Astrocyte of the spinal cord (primary cell): ENCODE data around the gene DNTT.
A peak's percentile ranks its signal among the peaks of the same experiment; 100 is the strongest.

ENCODE experiments used
- DNase-seq: peaks from one replicate; pipeline ENCODE4 v3.0.0; 2011; ENCODE audit warnings: low read depth, low spot score
- H3K4me3 ChIP-seq: 2 replicates; pipeline ENCODE4 v1.5.1; 2011; ENCODE audit warnings: low read depth, mild to moderate bottlenecking, low read length, moderate library complexity
- CTCF ChIP-seq: IDR thresholded peaks from 2 replicates; pipeline ENCODE4 v1.5.1; 2012; ENCODE audit warnings: low read depth, mild to moderate bottlenecking, low read length, inconsistent platforms
- in situ Hi-C: cut with HindIII; loops from 2 replicates; pipeline ENCODE4 v1.10.0; 2017; ENCODE audit warnings: low sequenced_read_pairs

The DNTT gene

GRCh38 chr10:96290368-96291133 is 13.7 kb upstream of the DNTT start:
- TF ChIP-seq CTCF, result no peak
- H3K4me3 ChIP-seq, result no peak overlapping the region

GRCh38 chr10:96292971-96293920 is 11.0 kb upstream of the DNTT start:
- DNase-seq, result peak; percentile 38
- H3K4me3 ChIP-seq, result no peak overlapping the region
- TF ChIP-seq CTCF, result peak; percentile 44
- in situ Hi-C loops, result no loop called here

More at GRCh38 chr10:96290368-96291133, 13.7 kb upstream of the DNTT start:
- in situ Hi-C loops, result no loop called here
- DNase-seq, result no peak

GRCh38 chr10:96295475-96295874 is 8.8 kb upstream of the DNTT start:
- no peak overlapping the region for H3K4me3 ChIP-seq
- in situ Hi-C loops, result no loop called here
- DNase-seq, result no peak
- no peak for TF ChIP-seq CTCF

- H3K4me3 ChIP-seq, result no peak overlapping the region
- no peak for DNase-seq
- in situ Hi-C loops, result no loop called here
- TF ChIP-seq CTCF, result no peak
Observed at GRCh38 chr10:96297486-96297885, 6.7 kb upstream of the DNTT start.

- TF ChIP-seq CTCF, result no peak
- in situ Hi-C loops, result no loop called here
- no peak for DNase-seq
- H3K4me3 ChIP-seq, result no peak overlapping the region
Observed at GRCh38 chr10:96298362-96298761, 5.9 kb upstream of the DNTT start.

GRCh38 chr10:96299383-96299782 is 4.9 kb upstream of the DNTT start:
- no peak for TF ChIP-seq CTCF
- no peak overlapping the region for H3K4me3 ChIP-seq
- DNase-seq, result no peak
- in situ Hi-C loops, result no loop called here
